HG03039 (cell line): Measurements from ENCODE around the gene C16orf92.

Experiments
- ATAC-seq: cut with Tn5 transposase; IDR thresholded peaks from one replicate; pipeline ENCODE4 v1.9.1; 2021; ENCODE audit warnings: mild to moderate bottlenecking, moderate library complexity; ENCODE audit not compliant: unreplicated experiment

C16orf92 gene, protein sequence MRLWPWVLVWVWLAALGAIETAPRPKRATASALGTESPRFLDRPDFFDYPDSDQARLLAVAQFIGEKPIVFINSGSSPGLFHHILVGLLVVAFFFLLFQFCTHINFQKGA

DNA sequence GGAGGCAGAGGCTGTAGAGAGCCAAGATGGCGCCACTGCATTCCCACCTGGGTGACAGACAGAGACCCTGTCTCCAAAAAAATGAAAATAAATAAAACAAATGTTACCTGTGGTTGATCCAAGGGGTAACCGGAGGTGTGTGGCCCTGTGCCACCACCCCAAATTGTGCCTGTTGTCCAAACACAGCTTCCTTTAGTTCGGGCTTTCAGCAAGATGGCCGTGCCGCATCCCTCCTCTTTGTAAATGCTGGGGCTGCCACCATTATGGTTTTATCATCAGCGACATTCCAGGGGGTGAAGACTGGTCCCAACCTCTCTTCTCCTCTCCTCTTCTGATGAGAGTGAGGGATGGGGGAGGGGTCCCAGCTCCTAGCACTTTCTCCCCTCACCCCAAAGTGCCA lies at the start of gene C16orf92:
Gene C16orf92 (plus strand): TSS at position 312 of the 400 bp plus-strand sequence. CDS start 143 bp downstream, outside the sequence.
- no peak for ATAC-seq

DNA sequence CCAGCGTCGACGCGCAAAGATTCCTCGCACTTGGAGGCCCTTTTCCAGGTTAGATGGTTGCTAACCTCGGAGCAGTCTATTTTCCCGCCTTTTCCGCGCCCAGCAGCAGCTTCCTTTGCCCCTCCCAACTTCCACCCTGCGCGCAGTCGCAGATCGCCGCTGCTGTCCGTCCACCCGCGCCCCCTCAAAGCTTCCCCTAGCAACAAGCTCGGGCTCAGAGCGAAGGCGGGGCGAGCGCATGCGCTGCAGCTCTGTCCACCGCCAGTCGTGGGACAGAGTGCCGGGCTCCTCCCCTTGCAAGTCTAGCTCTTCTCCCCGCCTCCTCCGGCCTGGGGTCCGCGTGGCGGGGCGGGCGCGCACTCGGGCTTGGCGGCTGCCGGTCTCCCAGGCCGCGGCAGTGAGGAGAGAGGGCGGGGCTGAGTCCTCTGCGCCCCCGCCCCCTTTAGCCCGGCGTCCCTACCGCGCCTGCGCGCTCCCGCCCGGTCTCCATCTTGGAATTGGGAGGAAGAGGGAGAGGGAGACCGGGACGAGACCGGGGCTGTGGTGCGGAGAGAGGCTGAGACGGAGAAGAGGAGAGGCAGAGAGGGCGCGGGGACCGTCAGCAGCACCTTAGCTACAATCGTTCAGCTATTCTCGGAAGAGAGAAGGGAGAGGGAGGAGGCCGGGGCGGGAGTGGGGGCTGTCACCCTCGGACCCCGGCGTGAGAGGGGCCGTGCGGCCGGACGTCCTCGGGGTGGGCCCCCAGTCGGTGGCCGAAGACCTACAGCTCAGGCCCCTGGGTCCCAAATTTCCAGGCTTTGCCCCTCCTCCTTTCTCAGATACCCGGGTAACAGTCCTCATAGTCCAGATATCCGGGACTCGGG lies 49.4 kb upstream of the C16orf92 start, which contains the start of gene TAOK2:
Gene TAOK2 (plus strand): TSS at position 485 of the 863 bp plus-strand sequence. CDS start 3,905 bp downstream, outside the sequence.
- peak; percentile 95 for ATAC-seq

- no peak for ATAC-seq
Observed at GRCh38 chr16:29974291-29975133, 48.5 kb upstream of the C16orf92 start.

DNA sequence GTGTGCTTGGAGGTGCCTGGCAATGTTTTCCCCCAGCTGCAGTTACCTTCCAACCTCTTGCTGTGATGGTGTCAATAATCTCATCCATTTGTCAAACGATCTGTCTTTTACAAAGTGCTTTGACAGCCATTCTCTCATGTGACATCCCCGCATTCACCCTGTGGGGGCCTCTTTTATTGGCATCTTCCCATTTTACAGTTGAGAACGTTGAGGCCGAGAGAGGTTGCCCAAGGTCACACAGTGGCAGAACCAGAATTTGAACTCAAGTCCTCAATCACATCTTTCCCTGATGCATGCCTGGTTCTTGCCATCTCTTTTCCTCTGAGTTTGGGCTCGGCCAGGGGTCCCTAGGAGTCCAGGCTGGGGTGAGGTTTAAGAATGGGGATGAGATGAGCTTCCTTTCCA lies 47.9 kb upstream of the C16orf92 start:
- no peak for ATAC-seq

GRCh38 chr16:29975811-29976511 lies 47.0 kb upstream of the C16orf92 start:
- no peak for ATAC-seq

DNA sequence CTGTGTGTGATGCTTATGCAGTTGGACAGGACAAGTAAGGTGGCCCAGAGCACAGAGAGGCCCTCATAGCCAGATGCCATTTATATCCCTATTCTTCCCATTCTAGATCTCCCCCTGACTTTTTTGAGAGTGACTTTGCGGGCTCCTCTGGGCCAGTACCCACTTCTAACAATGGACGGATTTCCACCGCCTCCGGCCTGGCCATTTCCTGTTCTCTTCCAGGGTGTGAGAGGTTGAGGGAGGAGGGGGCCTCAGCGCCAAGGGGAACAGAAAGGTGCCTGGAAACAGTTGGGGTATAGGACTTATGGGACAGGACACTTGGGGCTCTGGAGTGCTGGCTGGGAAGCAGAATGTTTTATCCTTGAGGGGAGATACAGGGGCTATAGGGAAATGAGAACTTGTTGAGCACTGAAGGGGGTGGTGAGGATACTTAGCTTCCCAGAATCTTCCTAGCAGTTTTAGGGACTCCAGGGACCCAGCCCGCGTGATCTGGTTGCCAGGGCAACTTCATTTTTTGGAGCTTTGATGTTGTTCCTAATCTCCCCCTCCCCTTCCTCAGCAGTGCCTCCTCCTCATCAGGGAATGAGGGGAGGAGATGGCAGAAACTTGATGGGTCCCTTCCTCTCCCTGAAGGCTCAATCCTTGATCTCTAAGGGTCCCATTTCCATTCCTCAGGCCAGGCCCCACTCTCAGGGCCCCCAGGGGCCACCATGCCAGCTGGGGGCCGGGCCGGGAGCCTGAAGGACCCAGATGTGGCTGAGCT lies 45.8 kb upstream of the C16orf92 start:
- no peak for ATAC-seq

GRCh38 chr16:29978081-29978480 lies 44.9 kb upstream of the C16orf92 start:
- ATAC-seq: no peak

- ATAC-seq: no peak
Observed at GRCh38 chr16:29978564-29979270, 44.3 kb upstream of the C16orf92 start.

DNA sequence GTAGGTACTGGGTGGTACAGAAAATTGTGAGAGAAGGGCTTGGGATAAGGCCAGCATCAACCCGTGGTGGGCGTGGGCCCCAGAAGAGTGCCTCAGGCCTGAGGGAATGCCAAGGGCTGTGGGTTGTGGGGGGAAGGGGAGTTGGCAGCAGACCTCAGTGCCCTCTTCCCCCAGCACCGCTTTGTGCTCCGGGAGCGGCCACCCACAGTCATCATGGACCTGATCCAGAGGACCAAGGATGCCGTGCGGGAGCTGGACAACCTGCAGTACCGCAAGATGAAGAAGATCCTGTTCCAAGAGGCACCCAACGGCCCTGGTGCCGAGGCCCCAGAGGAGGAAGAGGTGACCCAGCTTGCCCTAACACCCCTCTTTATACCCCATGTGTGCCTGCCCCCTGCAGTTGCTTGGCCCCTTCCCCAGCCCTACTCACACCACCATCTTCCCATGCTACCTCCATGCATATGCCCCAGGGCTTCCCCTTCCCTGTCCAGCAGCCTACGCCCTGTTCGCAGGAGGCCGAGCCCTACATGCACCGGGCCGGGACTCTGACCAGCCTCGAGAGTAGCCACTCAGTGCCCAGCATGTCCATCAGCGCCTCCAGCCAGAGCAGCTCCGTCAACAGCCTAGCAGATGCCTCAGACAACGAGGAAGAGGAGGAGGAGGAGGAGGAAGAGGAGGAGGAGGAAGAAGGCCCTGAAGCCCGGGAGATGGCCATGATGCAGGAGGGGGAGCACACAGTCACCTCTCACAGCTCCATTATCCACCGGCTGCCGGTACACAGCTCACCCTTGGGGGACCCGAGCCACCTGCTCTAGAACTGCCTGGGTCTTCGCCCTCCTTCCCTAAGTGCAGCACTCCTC lies 40.2 kb upstream of the C16orf92 start:
- no peak for ATAC-seq

DNA sequence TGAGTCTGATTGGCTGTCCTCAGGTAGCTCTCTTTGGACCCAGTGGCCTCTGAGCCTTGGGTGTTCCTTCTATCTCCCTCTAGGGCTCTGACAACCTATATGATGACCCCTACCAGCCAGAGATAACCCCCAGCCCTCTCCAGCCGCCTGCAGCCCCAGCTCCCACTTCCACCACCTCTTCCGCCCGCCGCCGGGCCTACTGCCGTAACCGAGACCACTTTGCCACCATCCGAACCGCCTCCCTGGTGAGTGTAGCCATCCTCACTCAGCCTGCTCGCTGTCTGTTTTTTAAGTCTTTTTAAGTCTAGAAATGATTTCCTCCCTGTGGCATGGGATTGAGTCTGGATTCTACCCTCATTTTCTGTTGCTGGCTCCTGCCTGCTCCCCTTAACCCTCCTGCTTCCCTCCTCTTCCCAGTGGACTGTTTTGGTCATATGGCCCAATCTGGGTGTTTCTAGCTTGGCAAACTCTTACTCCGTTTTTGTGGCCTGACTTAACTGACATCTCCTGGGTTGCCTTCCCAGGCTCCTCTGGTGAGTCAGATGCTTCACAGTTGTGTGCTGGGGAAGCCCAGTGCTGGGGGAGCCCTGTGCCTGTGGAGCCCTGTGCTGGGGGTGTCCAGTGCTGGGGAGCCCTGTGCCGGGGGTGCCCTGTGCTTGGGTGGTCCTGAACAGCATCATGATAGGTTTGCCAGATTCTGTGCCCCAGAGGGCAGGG lies 39.4 kb upstream of the C16orf92 start:
- ATAC-seq: no peak

DNA sequence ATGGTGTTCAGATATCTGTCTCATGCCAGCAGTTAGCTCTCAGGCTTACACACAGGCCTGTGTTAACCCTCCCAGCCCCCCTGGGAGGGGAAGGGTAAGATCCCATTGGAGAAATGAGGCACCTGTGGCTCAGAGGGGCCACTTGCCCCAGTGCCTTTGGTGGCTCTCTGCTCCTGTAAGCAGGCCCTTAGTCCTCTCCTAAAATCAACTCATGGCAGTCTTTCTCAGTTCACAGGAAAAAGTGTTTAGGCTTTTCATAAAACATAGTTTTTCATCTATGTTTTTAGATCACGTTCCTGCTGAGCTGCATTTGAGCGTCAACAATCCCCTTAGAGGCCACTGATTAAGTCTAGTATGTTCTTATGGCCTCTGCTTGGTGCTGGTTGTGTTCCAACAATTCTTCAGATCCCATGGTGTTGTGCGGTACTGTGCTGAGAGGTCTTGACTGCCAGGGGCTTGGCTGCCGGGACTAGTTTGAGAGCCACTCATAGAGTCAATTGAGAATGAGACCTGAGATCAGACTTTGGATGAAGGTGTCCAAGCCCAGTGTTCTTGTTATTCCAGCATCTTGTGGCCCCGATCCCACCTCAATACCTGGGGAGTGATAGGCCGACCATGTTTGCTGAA lies 38.7 kb upstream of the C16orf92 start:
- no peak for ATAC-seq

DNA sequence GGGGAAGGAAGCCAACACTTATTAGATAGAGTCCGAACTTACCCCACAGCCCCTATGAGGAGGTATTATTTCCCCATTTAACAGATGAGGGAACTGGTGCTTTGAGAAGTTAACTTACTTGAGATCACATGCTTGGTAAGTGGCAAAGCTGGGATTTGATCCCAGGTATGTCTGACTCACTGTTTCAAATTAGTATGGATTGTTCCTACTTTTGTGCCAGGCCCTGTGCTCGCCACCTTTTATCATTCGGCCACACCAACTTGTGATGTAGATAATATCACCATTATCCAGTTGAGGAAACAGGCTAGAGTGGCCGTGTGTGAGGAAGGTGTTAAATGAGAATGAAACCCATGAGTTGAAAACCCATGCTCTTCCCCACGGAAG lies 38.2 kb upstream of the C16orf92 start:
- no peak for ATAC-seq

DNA sequence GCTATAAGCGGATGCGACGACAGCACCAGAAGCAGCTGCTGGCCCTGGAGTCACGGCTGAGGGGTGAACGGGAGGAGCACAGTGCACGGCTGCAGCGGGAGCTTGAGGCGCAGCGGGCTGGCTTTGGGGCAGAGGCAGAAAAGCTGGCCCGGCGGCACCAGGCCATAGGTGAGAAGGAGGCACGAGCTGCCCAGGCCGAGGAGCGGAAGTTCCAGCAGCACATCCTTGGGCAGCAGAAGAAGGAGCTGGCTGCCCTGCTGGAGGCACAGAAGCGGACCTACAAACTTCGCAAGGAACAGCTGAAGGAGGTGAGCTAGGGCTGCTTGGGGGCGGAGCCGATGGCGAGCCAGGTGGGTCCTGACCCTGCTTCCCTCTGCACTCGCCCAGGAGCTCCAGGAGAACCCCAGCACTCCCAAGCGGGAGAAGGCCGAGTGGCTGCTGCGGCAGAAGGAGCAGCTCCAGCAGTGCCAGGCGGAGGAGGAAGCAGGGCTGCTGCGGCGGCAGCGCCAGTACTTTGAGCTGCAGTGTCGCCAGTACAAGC lies 37.7 kb upstream of the C16orf92 start:
- ATAC-seq: no peak

- ATAC-seq: no peak
Observed at GRCh38 chr16:29986231-29986630, 36.8 kb upstream of the C16orf92 start.

GRCh38 chr16:29986931-29987330 lies 36.1 kb upstream of the C16orf92 start:
- no peak for ATAC-seq

DNA sequence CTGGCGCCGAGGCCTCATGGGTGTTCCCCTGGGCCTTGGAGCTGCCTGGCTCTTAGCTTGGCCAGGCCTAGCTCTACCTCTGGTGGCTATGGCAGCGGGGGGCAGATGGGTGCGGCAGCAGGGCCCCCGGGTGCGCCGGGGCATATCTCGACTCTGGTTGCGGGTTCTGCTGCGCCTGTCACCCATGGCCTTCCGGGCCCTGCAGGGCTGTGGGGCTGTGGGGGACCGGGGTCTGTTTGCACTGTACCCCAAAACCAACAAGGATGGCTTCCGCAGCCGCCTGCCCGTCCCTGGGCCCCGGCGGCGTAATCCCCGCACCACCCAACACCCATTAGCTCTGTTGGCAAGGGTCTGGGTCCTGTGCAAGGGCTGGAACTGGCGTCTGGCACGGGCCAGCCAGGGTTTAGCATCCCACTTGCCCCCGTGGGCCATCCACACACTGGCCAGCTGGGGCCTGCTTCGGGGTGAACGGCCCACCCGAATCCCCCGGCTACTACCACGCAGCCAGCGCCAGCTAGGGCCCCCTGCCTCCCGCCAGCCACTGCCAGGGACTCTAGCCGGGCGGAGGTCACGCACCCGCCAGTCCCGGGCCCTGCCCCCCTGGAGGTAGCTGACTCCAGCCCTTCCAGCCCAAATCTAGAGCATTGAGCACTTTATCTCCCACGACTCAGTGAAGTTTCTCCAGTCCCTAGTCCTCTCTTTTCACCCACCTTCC lies 35.5 kb upstream of the C16orf92 start:
- no peak for ATAC-seq
